ENCODE results near the gene C10orf90.

C10orf90 gene

GRCh38 chr10:126536656-126537055, 133.8 kb downstream of the C10orf90 start:
- no peak for DNase-seq

GRCh38 chr10:126536148-126536547, 134.3 kb downstream of the C10orf90 start:
- DNase-seq = no peak

- no peak for DNase-seq
Observed at GRCh38 chr10:126533644-126534043, 136.8 kb downstream of the C10orf90 start.

GRCh38 chr10:126528315-126528835, 142.1 kb downstream of the C10orf90 start:
- no peak for DNase-seq

GRCh38 chr10:126527645-126528314, 142.7 kb downstream of the C10orf90 start:
- DNase-seq = no peak

- no peak for DNase-seq
Observed at GRCh38 chr10:126525326-126525725, 145.2 kb downstream of the C10orf90 start.

GRCh38 chr10:126524526-126524925, 146.0 kb downstream of the C10orf90 start:
- no peak for DNase-seq

GRCh38 chr10:126523071-126523470, 147.4 kb downstream of the C10orf90 start:
- no peak for DNase-seq

GRCh38 chr10:126521399-126521798, 149.1 kb downstream of the C10orf90 start:
- DNase-seq = no peak

- DNase-seq = no peak
Observed at GRCh38 chr10:126520751-126521317, 149.7 kb downstream of the C10orf90 start.

GRCh38 chr10:126519992-126520391, 150.5 kb downstream of the C10orf90 start:
- DNase-seq = no peak

GRCh38 chr10:126519185-126519584, 151.3 kb downstream of the C10orf90 start:
- no peak for DNase-seq

GRCh38 chr10:126518218-126519080, 152.0 kb downstream of the C10orf90 start:
- no peak for DNase-seq

GRCh38 chr10:126516515-126516914, 154.0 kb downstream of the C10orf90 start:
- no peak for DNase-seq

- DNase-seq = no peak
Observed at GRCh38 chr10:126511917-126512479, 158.5 kb downstream of the C10orf90 start.

GRCh38 chr10:126509182-126509581, 161.3 kb downstream of the C10orf90 start:
- no peak for DNase-seq

GRCh38 chr10:126508535-126509040, 161.9 kb downstream of the C10orf90 start:
- no peak for DNase-seq

GRCh38 chr10:126504761-126505112, 165.8 kb downstream of the C10orf90 start:
- DNase-seq = no peak

- DNase-seq = no peak
Observed at GRCh38 chr10:126504063-126504760, 166.3 kb downstream of the C10orf90 start.

GRCh38 chr10:126503392-126504062, 167.0 kb downstream of the C10orf90 start:
- no peak for DNase-seq

GRCh38 chr10:126502441-126502840, 168.1 kb downstream of the C10orf90 start:
- no peak for DNase-seq

- DNase-seq = no peak
Observed at GRCh38 chr10:126501828-126502227, 168.7 kb downstream of the C10orf90 start.

Measured in NK-92 treated with Interleukin-12 subunit alpha and Interleukin-12 subunit beta, amount 100 ng/mL, for 24 hours (cell line).